H9 (cell line): ENCODE measurements around the gene TNFRSF21. TPM values are rescaled to one million over a fixed set of nuclear protein-coding genes. Genes with fewer than 3 reads are reported as not detected.

Experiments
- DNase-seq: peaks from one replicate; pipeline ENCODE4 v3.0.0-alpha.2; 2017
- H2AFZ ChIP-seq: one replicate; pipeline ENCODE4 v1.6.1; 2013; ENCODE audit warnings: mild to moderate bottlenecking, low read length, control low read depth, moderate library complexity
- H2AK5ac ChIP-seq: 2 replicates; pipeline ENCODE4 v1.6.1; 2013; ENCODE audit warnings: low read length, control low read depth, mixed read lengths; ENCODE audit not compliant: insufficient read length
- H2BK120ac ChIP-seq: one replicate; pipeline ENCODE4 v1.6.1; 2013; ENCODE audit warnings: low read depth, mild to moderate bottlenecking, low read length, control low read depth, inconsistent platforms; ENCODE audit not compliant: poor library complexity, severe bottlenecking
- H2BK12ac ChIP-seq: 2 replicates; pipeline ENCODE4 v1.6.1; 2013; ENCODE audit warnings: low read length, control low read depth, mixed read lengths, low read depth; ENCODE audit not compliant: insufficient read length
- H2BK15ac ChIP-seq: 2 replicates; pipeline ENCODE4 v1.6.1; 2013; ENCODE audit warnings: low read depth, low read length, control low read depth
- H2BK20ac ChIP-seq: one replicate; pipeline ENCODE4 v1.6.1; 2013; ENCODE audit warnings: low read depth, mild to moderate bottlenecking, low read length, control low read depth, inconsistent platforms; ENCODE audit not compliant: poor library complexity, severe bottlenecking
- H2BK5ac ChIP-seq: 2 replicates; pipeline ENCODE4 v1.6.1; 2013; ENCODE audit warnings: low read length, control low read depth, mixed read lengths; ENCODE audit not compliant: insufficient read length
- H3K14ac ChIP-seq: 2 replicates; pipeline ENCODE4 v1.6.1; 2013; ENCODE audit warnings: low read length, control low read depth; ENCODE audit not compliant: insufficient read depth
- H3K18ac ChIP-seq: 2 replicates; pipeline ENCODE4 v1.6.1; 2013; ENCODE audit warnings: low read depth, mild to moderate bottlenecking, mixed read lengths, low read length, control low read depth; ENCODE audit not compliant: insufficient read length
- H3K23ac ChIP-seq: 2 replicates; pipeline ENCODE4 v1.6.1; 2013; ENCODE audit warnings: low read length, control low read depth, mixed read lengths, low read depth; ENCODE audit not compliant: insufficient read length
- H3K23me2 ChIP-seq: 2 replicates; pipeline ENCODE4 v1.6.1; 2013; ENCODE audit warnings: low read depth, mild to moderate bottlenecking, mixed read lengths, low read length, control low read depth; ENCODE audit not compliant: insufficient read length, poor library complexity, severe bottlenecking
- H3K27ac ChIP-seq: 2 replicates; pipeline ENCODE4 v1.5.1; 2013; ENCODE audit warnings: low read length, control low read depth, mixed read lengths, low read depth; ENCODE audit not compliant: insufficient read length
- H3K27me3 ChIP-seq: 2 replicates; pipeline ENCODE4 v1.6.1; 2013; ENCODE audit warnings: low read length, control low read depth, inconsistent platforms; ENCODE audit not compliant: insufficient read depth
- H3K4ac ChIP-seq: 2 replicates; pipeline ENCODE4 v1.6.1; 2013; ENCODE audit warnings: low read depth, mild to moderate bottlenecking, control low read depth, inconsistent platforms, low read length, moderate library complexity
- H3K4me1 ChIP-seq: 2 replicates; pipeline ENCODE4 v1.6.1; 2013; ENCODE audit warnings: low read length, control low read depth, inconsistent platforms; ENCODE audit not compliant: insufficient read depth
- H3K4me2 ChIP-seq: 2 replicates; pipeline ENCODE4 v1.6.1; 2013; ENCODE audit warnings: low read length, control low read depth, mixed read lengths; ENCODE audit not compliant: insufficient read length, insufficient read depth
- H3K56ac ChIP-seq: 2 replicates; pipeline ENCODE4 v1.6.1; 2013; ENCODE audit warnings: low read depth, mild to moderate bottlenecking, mixed read lengths, low read length, control low read depth; ENCODE audit not compliant: insufficient read length
- H3K79me1 ChIP-seq: 2 replicates; pipeline ENCODE4 v1.6.1; 2013; ENCODE audit warnings: low read depth, mild to moderate bottlenecking, moderate library complexity, low read length, control low read depth, inconsistent platforms; ENCODE audit not compliant: insufficient read depth, poor library complexity, severe bottlenecking
- H3K79me2 ChIP-seq: 2 replicates; pipeline ENCODE4 v1.6.1; 2013; ENCODE audit warnings: low read length, control low read depth, inconsistent platforms; ENCODE audit not compliant: insufficient read depth
- H3K9ac ChIP-seq: 2 replicates; pipeline ENCODE4 v1.6.1; 2013; ENCODE audit warnings: low read length, control low read depth, mixed read lengths; ENCODE audit not compliant: insufficient read length; ENCODE audit errors: extremely low read depth
- H3K9me3 ChIP-seq: one replicate; pipeline ENCODE4 v1.6.1; 2013; ENCODE audit warnings: low read depth, low read length, inconsistent platforms; ENCODE audit not compliant: control insufficient read depth
- H3T11ph ChIP-seq: one replicate; pipeline ENCODE4 v1.6.1; 2013; ENCODE audit warnings: mild to moderate bottlenecking, low read length, control low read depth, inconsistent platforms
- H4K20me1 ChIP-seq: one replicate; pipeline ENCODE4 v1.6.1; 2013; ENCODE audit not compliant: control insufficient read depth, insufficient read length, insufficient read depth
- H4K5ac ChIP-seq: 2 replicates; pipeline ENCODE4 v1.6.1; 2013; ENCODE audit warnings: low read depth, mild to moderate bottlenecking, mixed read lengths, low read length, control low read depth; ENCODE audit not compliant: insufficient read length
- H4K8ac ChIP-seq: replicated peaks from 2 replicates; pipeline ENCODE4 v1.6.1; 2013; ENCODE audit warnings: low read length, control low read depth, mixed read lengths, low read depth; ENCODE audit not compliant: insufficient read length
- H4K91ac ChIP-seq: 2 replicates; pipeline ENCODE4 v1.6.1; 2013; ENCODE audit warnings: low read depth, mild to moderate bottlenecking, moderate library complexity, mixed read lengths, low read length, control low read depth; ENCODE audit not compliant: insufficient read length
- H3K27ac Mint-ChIP-seq, 3 experiments: 2 replicates in 2 of 3; 3 replicates in 1 of 3; pipeline ENCODE4 v1.8.0; 2020 to 2021; ENCODE audit warnings: mixed read lengths in 3 of 3, mild to moderate bottlenecking in 1 of 3, moderate library complexity in 1 of 3
- H3K27me3 Mint-ChIP-seq: 2 replicates; pipeline ENCODE4 v1.8.0; 2021; ENCODE audit warnings: low read depth, mild to moderate bottlenecking, moderate library complexity, mixed read lengths
- H3K36me3 Mint-ChIP-seq, 3 experiments: 2 replicates in 2 of 3; 3 replicates in 1 of 3; pipeline ENCODE4 v1.8.0; 2020 to 2021; ENCODE audit warnings: low read depth in 3 of 3, mixed read lengths in 3 of 3; ENCODE audit not compliant: insufficient read depth in 1 of 3
- H3K4me1 Mint-ChIP-seq, 2 experiments: 2 replicates each; pipeline ENCODE4 v1.8.0; 2020; ENCODE audit warnings: mixed read lengths in 2 of 2
- H3K4me3 Mint-ChIP-seq, 2 experiments: 2 replicates in 1 of 2; 3 replicates in 1 of 2; pipeline ENCODE4 v1.8.0; 2020 to 2021; ENCODE audit warnings: mild to moderate bottlenecking in 2 of 2, mixed read lengths in 2 of 2, moderate library complexity in 1 of 2
- H3K9me3 Mint-ChIP-seq, 2 experiments: 2 replicates in 1 of 2; 3 replicates in 1 of 2; pipeline ENCODE4 v1.8.0; 2020; ENCODE audit warnings: mild to moderate bottlenecking in 2 of 2, mixed read lengths in 2 of 2, moderate library complexity in 1 of 2
- WGBS: extraction: QIAGEN DNeasy Blood & Tissue Kit; methylation state at CpG from one replicate; pipeline ENCODE4 v1.1.7; 2013; ENCODE audit warnings: missing lambda C conversion rate, low lambda C conversion rate, mixed read lengths; ENCODE audit not compliant: insufficient read length; ENCODE audit errors: extremely low coverage; 5-methylcytosine and 5-hydroxymethylcytosine counted together
- total RNA-seq: library from RNA; stranded (reverse); gene quantifications from 2 replicates; pipeline ENCODE4 v1.2.1, GENCODE V29; 2021
- TF ChIP-seq, protein P1 (sequence below): fragments of 200-600 bp; sonication (generic); conservative IDR thresholded peaks from 3 replicates; pipeline ENCODE4 v1.8.0; 2021; ENCODE audit warnings: antibody characterized with exemption, mild to moderate bottlenecking

TNFRSF21 gene
- total RNA-seq, 1 experiment from 2014 or later = 39.1 TPM

DNA sequence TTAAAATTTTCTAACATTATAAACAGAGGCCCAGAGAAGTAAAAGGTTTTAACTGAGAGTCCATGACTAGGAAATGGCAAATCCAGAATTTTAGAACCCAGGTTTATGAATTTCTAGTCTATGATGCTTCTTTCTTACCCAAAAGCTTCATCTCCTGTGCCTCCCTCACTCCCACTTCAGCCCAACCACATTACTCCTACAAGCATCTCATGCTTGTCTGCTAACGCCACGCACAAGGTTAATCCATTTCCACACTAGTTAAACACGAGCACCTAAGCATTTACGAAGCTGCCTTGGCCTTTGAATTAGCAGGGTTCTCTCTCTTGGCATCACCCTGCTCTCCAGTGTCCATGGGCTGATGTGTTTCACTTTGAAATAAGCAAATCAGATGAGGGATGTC, 32.0 kb downstream of the TNFRSF21 start:
- Histone ChIP-seq H2BK12ac (no peak overlapping the region), H3K9ac (no peak overlapping the region), H3K9me3 (no peaks in the 10 kb centered on the region), H3K18ac (no peak overlapping the region), H3T11ph (no peak overlapping the region), H2BK20ac (no peak overlapping the region), H3K23ac (no peak overlapping the region), H3K79me2 (peaks cover 4% of the 10 kb centered on the region; the same call in 1 of the 2 replicates), H4K20me1 (no peaks in the 10 kb centered on the region), H2BK120ac (no peak overlapping the region), H2AK5ac (no peak overlapping the region), H3K14ac (no peak overlapping the region), H2BK5ac (no peak overlapping the region), H3K4me1 (no peaks in the 10 kb centered on the region; the same call in 1 of the 2 replicates), H4K91ac (no peak overlapping the region), H3K23me2 (no peaks in the 10 kb centered on the region), H4K5ac (no peak overlapping the region), H3K56ac (no peak overlapping the region), H3K27ac (no peak overlapping the region), H2BK15ac (no peak overlapping the region), H2AFZ (no peak overlapping the region), H3K79me1 (no peaks in the 10 kb centered on the region), H3K4me2 (no peak overlapping the region), H3K27me3 (no peaks in the 10 kb centered on the region), H4K8ac (no peak overlapping the region), H3K4ac (no peak overlapping the region)
- H3K4me1 Mint-ChIP-seq = peaks cover 7 to 10% of the 10 kb centered on the region in 2 experiments
- H3K9me3 Mint-ChIP-seq = peaks cover 5 to 7% of the 10 kb centered on the region in 2 experiments; a peak in 3 of 5 replicates
- no peak overlapping the region for H3K4me3 Mint-ChIP-seq
- no CpG with 5 or more reads among the region's 4 CpGs for WGBS
- no peak for DNase-seq
- H3K27ac Mint-ChIP-seq = peak overlapping the region in 1 of 3 experiments; percentile 11; a peak in 2 of 7 replicates
- TF ChIP-seq, protein P1, sequence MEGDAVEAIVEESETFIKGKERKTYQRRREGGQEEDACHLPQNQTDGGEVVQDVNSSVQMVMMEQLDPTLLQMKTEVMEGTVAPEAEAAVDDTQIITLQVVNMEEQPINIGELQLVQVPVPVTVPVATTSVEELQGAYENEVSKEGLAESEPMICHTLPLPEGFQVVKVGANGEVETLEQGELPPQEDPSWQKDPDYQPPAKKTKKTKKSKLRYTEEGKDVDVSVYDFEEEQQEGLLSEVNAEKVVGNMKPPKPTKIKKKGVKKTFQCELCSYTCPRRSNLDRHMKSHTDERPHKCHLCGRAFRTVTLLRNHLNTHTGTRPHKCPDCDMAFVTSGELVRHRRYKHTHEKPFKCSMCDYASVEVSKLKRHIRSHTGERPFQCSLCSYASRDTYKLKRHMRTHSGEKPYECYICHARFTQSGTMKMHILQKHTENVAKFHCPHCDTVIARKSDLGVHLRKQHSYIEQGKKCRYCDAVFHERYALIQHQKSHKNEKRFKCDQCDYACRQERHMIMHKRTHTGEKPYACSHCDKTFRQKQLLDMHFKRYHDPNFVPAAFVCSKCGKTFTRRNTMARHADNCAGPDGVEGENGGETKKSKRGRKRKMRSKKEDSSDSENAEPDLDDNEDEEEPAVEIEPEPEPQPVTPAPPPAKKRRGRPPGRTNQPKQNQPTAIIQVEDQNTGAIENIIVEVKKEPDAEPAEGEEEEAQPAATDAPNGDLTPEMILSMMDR = no peak
- peaks cover 31 to 39% (median 35%) of the 10 kb centered on the region in 3 experiments for H3K36me3 Mint-ChIP-seq
- no peaks in the 10 kb centered on the region for H3K27me3 Mint-ChIP-seq
